ENCODE data around the gene GMEB1. TPM values are rescaled to one million over a fixed set of nuclear protein-coding genes. Genes with fewer than 3 reads are reported as not detected.

GMEB1 gene
- total and polyA plus RNA-seq, 10 of the 15 experiments (the other 5 are each of a cell fraction or from before 2014, with no cell fraction given), result 4.9 to 17.6 (median 9.4) TPM

DNA sequence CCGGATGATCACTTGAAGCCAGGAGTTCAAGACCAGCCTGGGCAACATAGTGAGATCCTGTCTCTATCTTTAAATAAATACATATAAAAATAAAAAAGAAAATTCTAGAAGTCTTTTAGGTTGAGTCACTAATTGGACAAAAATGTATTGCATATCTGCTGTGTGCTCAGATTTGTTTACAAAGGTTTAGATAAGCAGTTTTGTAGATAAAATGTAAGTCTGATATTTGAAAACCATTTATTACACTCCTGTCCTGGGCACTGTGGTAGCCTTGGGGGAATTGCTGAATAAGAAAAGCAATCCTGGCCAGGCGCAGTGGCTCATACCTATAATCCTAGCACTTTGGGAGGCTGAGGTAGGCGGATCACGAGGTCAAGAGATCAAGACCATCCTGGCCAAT is 11.6 kb downstream of the GMEB1 start:
- TF ChIP-seq SMAD5 (IDR thresholded peaks at IDR 0.05; ENCODE audit: low read depth), result no peak
- TF ChIP-seq, protein P1, sequence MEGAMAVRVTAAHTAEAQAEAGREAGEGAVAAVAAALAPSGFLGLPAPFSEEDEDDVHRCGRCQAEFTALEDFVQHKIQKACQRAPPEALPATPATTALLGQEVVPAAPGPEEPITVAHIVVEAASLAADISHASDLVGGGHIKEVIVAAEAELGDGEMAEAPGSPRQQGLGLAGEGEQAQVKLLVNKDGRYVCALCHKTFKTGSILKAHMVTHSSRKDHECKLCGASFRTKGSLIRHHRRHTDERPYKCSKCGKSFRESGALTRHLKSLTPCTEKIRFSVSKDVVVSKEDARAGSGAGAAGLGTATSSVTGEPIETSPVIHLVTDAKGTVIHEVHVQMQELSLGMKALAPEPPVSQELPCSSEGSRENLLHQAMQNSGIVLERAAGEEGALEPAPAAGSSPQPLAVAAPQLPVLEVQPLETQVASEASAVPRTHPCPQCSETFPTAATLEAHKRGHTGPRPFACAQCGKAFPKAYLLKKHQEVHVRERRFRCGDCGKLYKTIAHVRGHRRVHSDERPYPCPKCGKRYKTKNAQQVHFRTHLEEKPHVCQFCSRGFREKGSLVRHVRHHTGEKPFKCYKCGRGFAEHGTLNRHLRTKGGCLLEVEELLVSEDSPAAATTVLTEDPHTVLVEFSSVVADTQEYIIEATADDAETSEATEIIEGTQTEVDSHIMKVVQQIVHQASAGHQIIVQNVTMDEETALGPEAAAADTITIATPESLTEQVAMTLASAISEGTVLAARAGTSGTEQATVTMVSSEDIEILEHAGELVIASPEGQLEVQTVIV (IDR thresholded peaks at IDR 0.05; ENCODE audit: borderline replicate concordance, partially characterized antibody), result no peak
- no peak for TF ChIP-seq TCF12 (IDR thresholded peaks at IDR 0.05; ENCODE audit: low read depth, low read length)
- no peak for TF ChIP-seq SIX5 (IDR thresholded peaks at IDR 0.05; ENCODE audit: low read depth, low read length, severe bottlenecking)
- no peak for TF ChIP-seq SMC3 (IDR thresholded peaks at IDR 0.05; ENCODE audit: borderline replicate concordance, low read length)
- TF ChIP-seq, protein P2, sequence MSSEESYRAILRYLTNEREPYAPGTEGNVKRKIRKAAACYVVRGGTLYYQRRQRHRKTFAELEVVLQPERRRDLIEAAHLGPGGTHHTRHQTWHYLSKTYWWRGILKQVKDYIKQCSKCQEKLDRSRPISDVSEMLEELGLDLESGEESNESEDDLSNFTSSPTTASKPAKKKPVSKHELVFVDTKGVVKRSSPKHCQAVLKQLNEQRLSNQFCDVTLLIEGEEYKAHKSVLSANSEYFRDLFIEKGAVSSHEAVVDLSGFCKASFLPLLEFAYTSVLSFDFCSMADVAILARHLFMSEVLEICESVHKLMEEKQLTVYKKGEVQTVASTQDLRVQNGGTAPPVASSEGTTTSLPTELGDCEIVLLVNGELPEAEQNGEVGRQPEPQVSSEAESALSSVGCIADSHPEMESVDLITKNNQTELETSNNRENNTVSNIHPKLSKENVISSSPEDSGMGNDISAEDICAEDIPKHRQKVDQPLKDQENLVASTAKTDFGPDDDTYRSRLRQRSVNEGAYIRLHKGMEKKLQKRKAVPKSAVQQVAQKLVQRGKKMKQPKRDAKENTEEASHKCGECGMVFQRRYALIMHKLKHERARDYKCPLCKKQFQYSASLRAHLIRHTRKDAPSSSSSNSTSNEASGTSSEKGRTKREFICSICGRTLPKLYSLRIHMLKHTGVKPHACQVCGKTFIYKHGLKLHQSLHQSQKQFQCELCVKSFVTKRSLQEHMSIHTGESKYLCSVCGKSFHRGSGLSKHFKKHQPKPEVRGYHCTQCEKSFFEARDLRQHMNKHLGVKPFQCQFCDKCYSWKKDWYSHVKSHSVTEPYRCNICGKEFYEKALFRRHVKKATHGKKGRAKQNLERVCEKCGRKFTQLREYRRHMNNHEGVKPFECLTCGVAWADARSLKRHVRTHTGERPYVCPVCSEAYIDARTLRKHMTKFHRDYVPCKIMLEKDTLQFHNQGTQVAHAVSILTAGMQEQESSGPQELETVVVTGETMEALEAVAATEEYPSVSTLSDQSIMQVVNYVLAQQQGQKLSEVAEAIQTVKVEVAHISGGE (CRISPR knock-in tag; IDR thresholded peaks at IDR 0.05), result no peak
- TF ChIP-seq LARP7 (IDR thresholded peaks at IDR 0.05), result no peak
- no peak for TF ChIP-seq IKZF2 (IDR thresholded peaks at IDR 0.05)
- no peak for TF ChIP-seq CBX5 (IDR thresholded peaks at IDR 0.05; ENCODE audit: low read depth)
- no peak for TF ChIP-seq RB1 (IDR thresholded peaks at IDR 0.05; ENCODE audit: borderline replicate concordance)
- H3K79me2 ChIP-seq (ENCODE audit: control insufficient read depth, insufficient read depth, low read length), result no peaks in the 10 kb centered on the region
- CTCF ChIA-PET, result no interaction called here

More for the DNA sequence above, 11.6 kb downstream of the GMEB1 start:
- Histone ChIP-seq H3K9ac (ENCODE audit: control insufficient read depth, insufficient read depth, low read length) (no peak overlapping the region), H3K4me2 (ENCODE audit: control insufficient read depth, insufficient read depth) (no peak overlapping the region), H3K27ac (ENCODE audit: control insufficient read depth, insufficient read depth) (no peak overlapping the region), H4K20me1 (ENCODE audit: control insufficient read depth, insufficient read depth) (no peaks in the 10 kb centered on the region), H3K27me3 (replicated peaks in 1 of 2; ENCODE audit: control insufficient read depth in 2 of 2, insufficient read depth in 2 of 2, low read length in 1 of 2) (no peaks in the 10 kb centered on the region), H2AFZ (ENCODE audit: control insufficient read depth, low read depth, low read length) (no peak overlapping the region), H3K9me3 (replicated peaks; ENCODE audit: control insufficient read depth, insufficient read depth, low read length) (no peaks in the 10 kb centered on the region), H3K4me3 (no peak overlapping the region), H3K4me1 (ENCODE audit: control insufficient read depth, insufficient read depth, low read length) (no peaks in the 10 kb centered on the region), H3K36me3 (ENCODE audit: control insufficient read depth in 2 of 2, insufficient read depth in 2 of 2, low read length in 1 of 2) (peaks cover 0 to 6% of the 10 kb centered on the region in 2 experiments; a peak in 2 of 4 replicates)
- ATAC-seq (no peak), FAIRE-seq (no peak), DNase-seq (ENCODE audit: low read depth, low spot score) (no peak)
- ChIA-PET SMC1A (ENCODE audit: uncharacterized antibody, unreplicated experiment) (no interaction called here), POLR2A (no interaction called here), RAD21 (ENCODE audit: unreplicated experiment) (no interaction called here)
- intact Hi-C loops (cut with micrococcal nuclease; ENCODE audit: unreplicated experiment), result no loop called here
- in situ Hi-C loops (cut with MboI), result no loop called here
- WGBS (ENCODE audit: insufficient coverage, insufficient replicate concordance, low lambda C conversion rate, missing lambda C conversion rate), result 100% methylated on average over 4 of the region's 4 CpGs
- BruUV-seq (replicated peaks), result no TSS peak

Measured in GM12878 (cell line).